ENCODE results near the gene ZNF574.

ZNF574 gene

GRCh38 chr19:42079886-42080763 is 4.2 kb downstream of the ZNF574 start:
- no peak overlapping the region for H3K4me3 ChIP-seq (ENCODE audit: low read length)
- no peaks in the 10 kb centered on the region for H3K27me3 ChIP-seq (ENCODE audit: insufficient read depth, low read length)
- peaks cover 38% of the 10 kb centered on the region for H3K36me3 ChIP-seq (ENCODE audit: insufficient read depth, low read length)
- peaks cover 19% of the 10 kb centered on the region for H3K4me1 ChIP-seq (ENCODE audit: insufficient read depth, low read length)
- no peaks in the 10 kb centered on the region for H3K9me3 ChIP-seq (ENCODE audit: low read length)
- H2AFZ ChIP-seq (ENCODE audit: low read depth, low read length), result no peak overlapping the region

DNA sequence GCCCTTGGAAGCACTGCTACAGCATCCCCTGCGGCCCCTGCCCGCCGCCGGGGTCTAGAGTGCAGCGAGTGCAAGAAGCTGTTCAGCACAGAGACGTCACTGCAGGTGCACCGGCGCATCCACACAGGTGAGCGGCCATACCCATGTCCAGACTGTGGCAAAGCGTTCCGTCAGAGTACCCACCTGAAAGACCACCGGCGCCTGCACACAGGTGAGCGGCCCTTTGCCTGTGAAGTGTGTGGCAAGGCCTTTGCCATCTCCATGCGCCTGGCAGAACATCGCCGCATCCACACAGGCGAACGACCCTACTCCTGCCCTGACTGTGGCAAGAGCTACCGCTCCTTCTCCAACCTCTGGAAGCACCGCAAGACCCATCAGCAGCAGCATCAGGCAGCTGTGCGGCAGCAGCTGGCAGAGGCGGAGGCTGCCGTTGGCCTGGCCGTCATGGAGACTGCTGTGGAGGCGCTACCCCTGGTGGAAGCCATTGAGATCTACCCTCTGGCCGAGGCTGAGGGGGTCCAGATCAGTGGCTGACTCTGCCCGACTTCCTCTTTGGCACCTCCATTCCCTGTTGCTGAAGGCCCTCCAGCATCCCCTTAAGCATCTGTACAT is 4.9 kb downstream of the ZNF574 start:
- H3K36me3 ChIP-seq (ENCODE audit: insufficient read depth, low read length), result peaks cover 38% of the 10 kb centered on the region
- no peaks in the 10 kb centered on the region for H3K27me3 ChIP-seq (ENCODE audit: insufficient read depth, low read length)
- H2AFZ ChIP-seq (ENCODE audit: low read depth, low read length), result no peak overlapping the region
- peaks cover 15% of the 10 kb centered on the region for H3K4me1 ChIP-seq (ENCODE audit: insufficient read depth, low read length)
- H3K4me3 ChIP-seq (ENCODE audit: low read length), result no peak overlapping the region
- H3K9me3 ChIP-seq (ENCODE audit: low read length), result no peaks in the 10 kb centered on the region

DNA sequence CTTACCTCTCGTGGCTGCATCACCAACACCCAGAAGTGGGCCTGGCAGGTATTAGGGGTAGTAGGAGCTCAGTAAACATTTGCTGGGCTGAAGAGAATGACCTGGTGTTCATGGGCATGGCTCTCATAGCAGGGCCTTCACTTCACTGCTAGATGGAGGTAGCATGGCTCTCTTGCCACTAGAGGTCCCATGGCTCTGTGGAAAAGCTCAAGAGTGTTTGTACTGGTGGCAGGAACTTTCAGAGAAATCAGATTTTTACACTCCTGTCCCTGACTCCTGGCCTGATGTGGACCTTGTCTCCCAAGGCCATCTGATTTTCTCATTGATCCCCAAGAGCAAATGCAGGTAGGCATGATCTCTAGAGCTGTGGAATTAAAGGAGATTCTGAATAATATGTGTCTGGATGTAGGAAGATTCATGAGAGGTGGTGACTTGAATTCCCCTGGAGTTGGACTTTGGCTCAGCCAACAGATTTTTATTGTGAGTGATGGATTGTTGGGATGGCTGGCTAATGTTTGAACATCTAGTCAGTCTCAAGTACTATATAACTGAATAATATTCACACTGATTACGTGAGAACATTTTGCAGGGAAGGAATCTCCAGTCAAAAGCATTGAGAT is 5.7 kb downstream of the ZNF574 start:
- Histone ChIP-seq H3K4me3 (ENCODE audit: low read length) (no peak overlapping the region), H3K27me3 (ENCODE audit: insufficient read depth, low read length) (no peaks in the 10 kb centered on the region), H3K9me3 (ENCODE audit: low read length) (no peaks in the 10 kb centered on the region), H3K4me1 (ENCODE audit: insufficient read depth, low read length) (peaks cover 15% of the 10 kb centered on the region), H2AFZ (ENCODE audit: low read depth, low read length) (no peak overlapping the region), H3K36me3 (ENCODE audit: insufficient read depth, low read length) (peaks cover 38% of the 10 kb centered on the region)

DNA sequence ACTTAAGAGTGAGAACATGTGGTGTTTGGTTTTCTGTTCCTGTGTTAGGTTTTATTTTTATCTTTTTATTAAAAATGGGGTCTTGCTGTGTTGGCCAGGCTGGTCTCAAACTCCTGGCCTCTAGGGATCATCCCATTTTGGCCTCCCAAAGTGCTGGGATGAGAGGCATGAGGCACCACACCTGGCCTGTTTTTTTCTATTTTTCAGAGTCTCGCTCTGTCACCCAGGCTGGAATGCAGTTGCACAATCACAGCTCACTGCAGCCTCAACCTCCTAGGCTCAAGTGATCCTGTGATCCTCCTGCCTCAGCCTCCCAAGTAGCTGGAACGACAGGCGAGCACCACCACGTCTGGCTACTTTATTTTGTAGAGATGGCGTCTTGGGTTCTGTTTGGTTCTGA is 7.6 kb downstream of the ZNF574 start:
- Histone ChIP-seq H3K9me3 (ENCODE audit: low read length) (no peaks in the 10 kb centered on the region), H3K4me3 (ENCODE audit: low read length) (no peak overlapping the region), H3K27me3 (ENCODE audit: insufficient read depth, low read length) (no peaks in the 10 kb centered on the region), H2AFZ (ENCODE audit: low read depth, low read length) (no peak overlapping the region), H3K36me3 (ENCODE audit: insufficient read depth, low read length) (peaks cover 30% of the 10 kb centered on the region), H3K4me1 (ENCODE audit: insufficient read depth, low read length) (peaks cover 3% of the 10 kb centered on the region)

- Histone ChIP-seq H3K4me3 (ENCODE audit: low read length) (no peak overlapping the region), H2AFZ (ENCODE audit: low read depth, low read length) (no peak overlapping the region), H3K4me1 (ENCODE audit: insufficient read depth, low read length) (peaks cover 3% of the 10 kb centered on the region), H3K36me3 (ENCODE audit: insufficient read depth, low read length) (peaks cover 3% of the 10 kb centered on the region), H3K27me3 (ENCODE audit: insufficient read depth, low read length) (no peaks in the 10 kb centered on the region), H3K9me3 (ENCODE audit: low read length) (no peaks in the 10 kb centered on the region)
Measured at GRCh38 chr19:42086188-42086736, 10.3 kb downstream of the ZNF574 start.

- no peaks in the 10 kb centered on the region for H3K27me3 ChIP-seq (ENCODE audit: insufficient read depth, low read length)
- peaks cover 3% of the 10 kb centered on the region for H3K4me1 ChIP-seq (ENCODE audit: insufficient read depth, low read length)
- H2AFZ ChIP-seq (ENCODE audit: low read depth, low read length), result no peak overlapping the region
- H3K4me3 ChIP-seq (ENCODE audit: low read length), result no peak overlapping the region
- H3K36me3 ChIP-seq (ENCODE audit: insufficient read depth, low read length), result no peaks in the 10 kb centered on the region
- no peaks in the 10 kb centered on the region for H3K9me3 ChIP-seq (ENCODE audit: low read length)
Measured at GRCh38 chr19:42086770-42087550, 11.0 kb downstream of the ZNF574 start.

GRCh38 chr19:42088471-42089190 is 12.7 kb downstream of the ZNF574 start:
- Histone ChIP-seq H2AFZ (ENCODE audit: low read depth, low read length) (no peak overlapping the region), H3K36me3 (ENCODE audit: insufficient read depth, low read length) (no peaks in the 10 kb centered on the region), H3K4me3 (ENCODE audit: low read length) (no peak overlapping the region), H3K9me3 (ENCODE audit: low read length) (no peaks in the 10 kb centered on the region), H3K27me3 (ENCODE audit: insufficient read depth, low read length) (no peaks in the 10 kb centered on the region), H3K4me1 (ENCODE audit: insufficient read depth, low read length) (peaks cover 3% of the 10 kb centered on the region)

GRCh38 chr19:42089191-42089750 is 13.3 kb downstream of the ZNF574 start:
- Histone ChIP-seq H3K36me3 (ENCODE audit: insufficient read depth, low read length) (no peaks in the 10 kb centered on the region), H3K27me3 (ENCODE audit: insufficient read depth, low read length) (no peaks in the 10 kb centered on the region), H3K9me3 (ENCODE audit: low read length) (no peaks in the 10 kb centered on the region), H3K4me1 (ENCODE audit: insufficient read depth, low read length) (peaks cover 8% of the 10 kb centered on the region), H3K4me3 (ENCODE audit: low read length) (no peak overlapping the region), H2AFZ (ENCODE audit: low read depth, low read length) (no peak overlapping the region)

- no peaks in the 10 kb centered on the region for H3K36me3 ChIP-seq (ENCODE audit: insufficient read depth, low read length)
- no peaks in the 10 kb centered on the region for H3K27me3 ChIP-seq (ENCODE audit: insufficient read depth, low read length)
- no peak overlapping the region for H3K4me3 ChIP-seq (ENCODE audit: low read length)
- H3K9me3 ChIP-seq (ENCODE audit: low read length), result no peaks in the 10 kb centered on the region
- H2AFZ ChIP-seq (ENCODE audit: low read depth, low read length), result no peak overlapping the region
- H3K4me1 ChIP-seq (ENCODE audit: insufficient read depth, low read length), result peaks cover 8% of the 10 kb centered on the region
Measured at GRCh38 chr19:42089772-42090171, 13.8 kb downstream of the ZNF574 start.

- H3K27me3 ChIP-seq (ENCODE audit: insufficient read depth, low read length), result no peaks in the 10 kb centered on the region
- H3K4me3 ChIP-seq (ENCODE audit: low read length), result no peak overlapping the region
- H3K9me3 ChIP-seq (ENCODE audit: low read length), result no peaks in the 10 kb centered on the region
- H2AFZ ChIP-seq (ENCODE audit: low read depth, low read length), result no peak overlapping the region
- H3K36me3 ChIP-seq (ENCODE audit: insufficient read depth, low read length), result no peaks in the 10 kb centered on the region
- H3K4me1 ChIP-seq (ENCODE audit: insufficient read depth, low read length), result peaks cover 8% of the 10 kb centered on the region
Measured at GRCh38 chr19:42090672-42091071, 14.7 kb downstream of the ZNF574 start.

DNA sequence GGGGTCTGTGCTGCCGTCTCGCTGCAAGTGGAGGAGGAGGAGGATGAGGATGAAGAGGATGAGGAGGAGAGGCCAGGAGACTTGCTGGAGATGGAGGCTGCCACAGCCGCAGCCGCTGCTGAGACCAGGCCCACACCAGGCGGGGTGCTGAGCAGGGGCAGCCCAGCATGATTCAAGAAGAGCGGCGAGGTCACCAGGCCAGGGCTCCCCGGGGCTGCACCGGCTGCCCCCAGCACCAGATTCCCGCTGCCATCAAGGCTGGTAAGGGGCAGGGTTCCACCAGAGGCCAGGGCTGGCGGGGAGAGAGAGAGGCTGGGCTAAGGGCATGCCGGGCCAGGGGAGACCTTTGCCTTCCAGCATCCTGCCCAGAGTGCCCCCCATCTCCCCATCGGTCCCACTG is 15.3 kb downstream of the ZNF574 start:
- Histone ChIP-seq H2AFZ (ENCODE audit: low read depth, low read length) (no peak overlapping the region), H3K9me3 (ENCODE audit: low read length) (no peaks in the 10 kb centered on the region), H3K27me3 (ENCODE audit: insufficient read depth, low read length) (no peaks in the 10 kb centered on the region), H3K36me3 (ENCODE audit: insufficient read depth, low read length) (no peaks in the 10 kb centered on the region), H3K4me3 (ENCODE audit: low read length) (no peak overlapping the region), H3K4me1 (ENCODE audit: insufficient read depth, low read length) (peaks cover 8% of the 10 kb centered on the region)

- Histone ChIP-seq H3K4me3 (ENCODE audit: low read length) (no peak overlapping the region), H3K27me3 (ENCODE audit: insufficient read depth, low read length) (no peaks in the 10 kb centered on the region)
Measured at GRCh38 chr19:42091742-42092141, 15.8 kb downstream of the ZNF574 start.

More at GRCh38 chr19:42091742-42092141, 15.8 kb downstream of the ZNF574 start:
- Histone ChIP-seq H3K9me3 (ENCODE audit: low read length) (no peaks in the 10 kb centered on the region), H2AFZ (ENCODE audit: low read depth, low read length) (no peak overlapping the region), H3K4me1 (ENCODE audit: insufficient read depth, low read length) (peaks cover 8% of the 10 kb centered on the region), H3K36me3 (ENCODE audit: insufficient read depth, low read length) (no peaks in the 10 kb centered on the region)
